Retinal pigment epithelial cell (primary cell): Measurements from ENCODE around the gene TWIST2.

Experiments
- DNase-seq: peaks from one replicate; pipeline ENCODE4 v3.0.0-alpha.2; 2010; ENCODE audit warnings: low read depth
- H3K4me3 ChIP-seq: 2 replicates; pipeline ENCODE4 v1.5.1; 2011; ENCODE audit warnings: mild to moderate bottlenecking, low read length, control low read depth, moderate library complexity
- CTCF ChIP-seq: conservative IDR thresholded peaks from 2 replicates; pipeline ENCODE4 v1.5.1; 2011; ENCODE audit warnings: low read depth, low read length, control low read depth, inconsistent platforms

Gene TWIST2

GRCh38 chr2:238916875-238917590 is 69.1 kb downstream of the TWIST2 start:
- no peak for DNase-seq
- no peak overlapping the region for H3K4me3 ChIP-seq
- TF ChIP-seq CTCF, result no peak

- no peak for DNase-seq
- no peak overlapping the region for H3K4me3 ChIP-seq
- TF ChIP-seq CTCF, result no peak
These were observed 71.4 kb downstream of the TWIST2 start for GRCh38 chr2:238919307-238919706.

- H3K4me3 ChIP-seq, result no peak overlapping the region
- DNase-seq, result no peak
- no peak for TF ChIP-seq CTCF
These were observed 72.2 kb downstream of the TWIST2 start for GRCh38 chr2:238920053-238920452.

- DNase-seq, result no peak
- TF ChIP-seq CTCF, result no peak
These were observed 72.7 kb downstream of the TWIST2 start for GRCh38 chr2:238920601-238921001.

GRCh38 chr2:238921259-238921658 is 73.4 kb downstream of the TWIST2 start:
- no peak overlapping the region for H3K4me3 ChIP-seq
- no peak for DNase-seq
- no peak for TF ChIP-seq CTCF

More at GRCh38 chr2:238920601-238921001, 72.7 kb downstream of the TWIST2 start:
- no peak overlapping the region for H3K4me3 ChIP-seq

- no peak for TF ChIP-seq CTCF
- no peak overlapping the region for H3K4me3 ChIP-seq
- no peak for DNase-seq
These were observed 73.9 kb downstream of the TWIST2 start for GRCh38 chr2:238921681-238922319.

- no peak for DNase-seq
- no peak for TF ChIP-seq CTCF
- no peak overlapping the region for H3K4me3 ChIP-seq
These were observed 74.5 kb downstream of the TWIST2 start for GRCh38 chr2:238922435-238922834.
